Subcutaneous abdominal adipose tissue (tissue), 5 donors: ENCODE results near the gene CARD11.

Experiments used
- H3K27ac ChIP-seq: one replicate; pipeline ENCODE4 v1.7.0; 2013; ENCODE audit warnings: low read depth, mild to moderate bottlenecking, inconsistent platforms, low read length, moderate library complexity
- H3K27me3 ChIP-seq, 5 donors: one replicate each; pipeline ENCODE4 v1.7.0; 2013; ENCODE audit warnings: low read length in 5 of 5, inconsistent platforms in 1 of 5; ENCODE audit not compliant: control insufficient read depth in 5 of 5, insufficient read depth in 4 of 5
- H3K36me3 ChIP-seq, 5 donors: one replicate each; pipeline ENCODE4 v1.7.0; 2013; ENCODE audit warnings: low read length in 5 of 5; ENCODE audit not compliant: control insufficient read depth in 5 of 5, insufficient read depth in 5 of 5
- H3K4me1 ChIP-seq, 5 donors: one replicate each; pipeline ENCODE4 v1.7.0; 2013; ENCODE audit warnings: low read length in 5 of 5, mild to moderate bottlenecking in 3 of 5, moderate library complexity in 1 of 5; ENCODE audit not compliant: control insufficient read depth in 5 of 5, insufficient read depth in 5 of 5
- H3K4me3 ChIP-seq, 5 donors: one replicate each; pipeline ENCODE4 v1.7.0; 2013; ENCODE audit warnings: low read length in 5 of 5, low read depth in 1 of 5
- H3K9ac ChIP-seq, 5 donors: one replicate each; pipeline ENCODE4 v1.7.0; 2013; ENCODE audit warnings: low read length in 5 of 5, mild to moderate bottlenecking in 4 of 5, moderate library complexity in 3 of 5
- H3K9me3 ChIP-seq, 5 donors: one replicate each; pipeline ENCODE4 v1.7.0; 2013; ENCODE audit warnings: low read length in 5 of 5; ENCODE audit not compliant: control insufficient read depth in 5 of 5
- donor health status: healthy.
- donor health status: healthy.
- donor health status: healthy.
- donor health status: healthy.
- donor health status: healthy.

The CARD11 gene

DNA sequence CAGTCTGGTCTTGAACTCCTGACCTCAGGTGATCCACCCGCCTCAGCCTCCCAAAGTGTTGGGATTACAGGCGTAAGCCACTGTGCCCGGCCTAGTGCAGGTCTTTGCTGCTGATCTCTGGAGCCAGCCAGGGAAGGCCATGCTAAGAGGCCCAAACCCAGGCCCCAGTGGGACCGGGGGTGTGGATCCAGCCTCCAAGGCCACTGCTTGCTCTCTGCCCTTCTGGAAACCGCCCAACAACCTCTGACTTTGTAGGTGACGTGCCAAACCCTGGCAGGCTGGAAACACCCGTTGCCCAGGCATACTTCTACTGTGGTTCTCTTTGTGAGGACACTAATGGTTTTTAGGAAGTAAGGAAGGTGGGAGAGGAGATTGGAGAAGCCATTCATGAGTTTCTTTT lies 116.1 kb downstream of the CARD11 start:
- Histone ChIP-seq H3K4me3 (no peak overlapping the region), H3K9me3 (no peaks in the 10 kb centered on the region), H3K36me3 (no peaks in the 10 kb centered on the region), H3K4me1 (peaks cover 0 to 31% (median 24%) of the 10 kb centered on the region in 5 donors), H3K27me3 (peaks cover 5 to 21% (median 9%) of the 10 kb centered on the region in 5 donors), H3K27ac (no peak overlapping the region), H3K9ac (no peak overlapping the region)

DNA sequence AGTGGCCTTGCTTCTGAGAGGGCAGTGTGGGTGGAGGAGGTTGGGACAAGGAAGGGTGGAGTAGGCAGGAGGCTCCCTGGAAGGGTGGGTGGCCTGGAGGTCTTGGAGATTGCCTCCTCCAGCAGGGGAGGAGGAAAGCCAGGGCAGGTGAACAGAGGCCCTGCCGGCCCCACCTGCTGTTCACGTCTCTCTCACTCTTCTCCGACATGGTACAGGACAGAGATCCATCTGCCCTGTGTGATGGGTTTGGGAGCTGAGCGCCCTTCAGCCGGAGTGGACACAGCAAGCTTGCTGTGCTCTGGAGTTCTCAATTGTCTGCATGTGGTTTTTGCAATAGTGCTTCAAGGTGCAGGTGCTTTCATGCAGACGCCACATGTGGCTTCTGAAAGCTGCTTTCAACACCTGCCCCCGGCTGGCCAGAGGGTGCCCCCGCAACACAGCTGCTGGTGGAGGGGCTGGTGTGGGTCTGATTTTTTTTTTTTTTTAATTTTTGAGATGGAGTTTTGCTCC lies 116.7 kb downstream of the CARD11 start:
- Histone ChIP-seq H3K9me3 (no peaks in the 10 kb centered on the region), H3K9ac (no peak overlapping the region), H3K4me1 (peaks cover 0 to 31% (median 23%) of the 10 kb centered on the region in 5 donors), H3K27ac (no peak overlapping the region), H3K4me3 (no peak overlapping the region), H3K36me3 (no peaks in the 10 kb centered on the region), H3K27me3 (peaks cover 10 to 27% (median 14%) of the 10 kb centered on the region in 5 donors)

DNA sequence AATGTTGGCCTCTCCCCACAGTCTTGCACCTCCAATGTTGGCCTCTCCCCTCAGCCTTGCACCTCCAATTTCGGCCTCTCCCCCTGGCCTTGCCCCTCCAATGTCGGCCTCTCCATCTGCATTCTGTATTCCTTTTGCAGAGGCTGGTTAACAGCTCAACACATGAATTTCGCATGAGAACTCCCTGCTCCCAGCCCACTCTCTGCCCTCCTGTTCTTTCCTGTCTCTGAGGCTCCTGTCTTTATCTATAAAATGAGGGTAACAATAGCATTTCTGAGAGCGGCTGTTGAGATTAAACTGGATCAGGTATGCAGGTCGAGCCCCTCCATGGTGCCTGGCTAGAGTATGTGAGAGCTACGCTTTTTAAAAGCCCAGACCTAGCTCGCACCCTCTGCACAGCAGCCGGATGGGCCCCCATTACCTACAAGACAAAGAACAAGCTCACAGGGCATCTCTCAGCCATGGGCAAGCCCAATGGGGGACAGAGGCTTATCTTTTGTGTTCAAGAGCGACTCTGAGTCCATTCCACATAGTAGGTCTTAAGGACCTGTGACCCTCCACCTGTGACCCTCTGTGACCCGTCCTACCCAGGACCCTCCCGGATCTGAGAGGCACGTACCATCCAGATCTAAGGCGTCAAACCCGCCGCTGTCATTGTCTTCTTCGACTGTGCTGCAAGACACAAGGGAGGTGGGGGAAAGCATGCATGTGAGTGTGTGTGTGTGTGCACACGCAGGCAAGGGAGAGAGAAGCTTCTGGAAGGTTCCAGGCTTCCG lies 117.4 kb downstream of the CARD11 start:
- no peaks in the 10 kb centered on the region for H3K36me3 ChIP-seq
- no peaks in the 10 kb centered on the region for H3K9me3 ChIP-seq
- peaks cover 10 to 30% (median 14%) of the 10 kb centered on the region in 5 donors for H3K27me3 ChIP-seq

DNA sequence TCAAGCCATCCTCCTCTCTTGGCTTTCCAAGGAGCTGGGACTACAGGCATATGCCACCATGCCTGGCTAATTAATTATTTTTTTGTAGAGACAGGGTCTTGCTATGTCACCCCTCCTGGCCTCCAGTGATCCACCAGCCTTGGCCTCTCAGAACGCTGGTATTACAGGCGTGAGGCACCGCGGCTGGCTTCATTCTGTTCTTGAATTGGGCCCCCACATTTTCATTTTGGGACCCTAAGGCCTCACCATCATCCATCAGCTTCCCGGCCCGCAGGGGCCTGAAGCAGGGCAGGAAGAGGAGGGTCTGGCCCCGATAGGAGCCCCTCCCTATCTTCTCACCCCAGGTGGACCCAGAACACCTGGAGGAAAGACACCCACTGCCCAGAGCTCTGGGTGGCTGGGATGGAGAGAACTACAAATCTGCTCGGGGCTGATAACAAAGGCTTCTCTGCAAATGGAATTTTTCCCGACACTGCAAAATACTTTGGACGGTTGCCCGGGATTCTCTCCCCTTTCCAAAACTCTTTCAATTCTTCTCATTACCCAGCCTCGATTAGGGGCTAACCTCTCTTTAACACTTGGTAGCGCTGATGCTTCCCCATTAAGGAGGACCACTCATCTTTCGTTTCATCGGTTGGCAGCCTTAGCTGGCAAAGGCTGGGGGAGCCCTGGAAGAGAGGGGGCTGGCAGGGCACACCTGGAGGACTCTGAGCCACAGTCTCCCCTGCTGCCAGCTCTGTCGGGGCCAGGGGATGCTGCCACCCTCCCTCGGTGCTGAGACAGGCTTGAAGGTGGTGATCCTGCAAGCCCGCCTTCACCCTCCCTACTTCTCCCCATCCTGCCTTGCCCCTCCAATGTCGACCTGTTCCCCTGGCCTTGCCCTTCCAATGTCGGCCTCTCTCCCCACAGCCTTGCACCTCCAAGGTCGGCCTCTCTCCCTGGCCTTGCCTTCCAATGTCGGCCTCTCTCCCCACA lies 118.5 kb downstream of the CARD11 start:
- Histone ChIP-seq H3K27ac (no peak overlapping the region), H3K4me3 (no peak overlapping the region), H3K4me1 (peaks cover 0 to 31% (median 21%) of the 10 kb centered on the region in 5 donors), H3K9ac (no peak overlapping the region), H3K9me3 (no peaks in the 10 kb centered on the region), H3K36me3 (no peaks in the 10 kb centered on the region), H3K27me3 (peaks cover 7 to 25% (median 10%) of the 10 kb centered on the region in 5 donors)

More for the DNA sequence above, 117.4 kb downstream of the CARD11 start:
- H3K4me1 ChIP-seq, result peaks cover 0 to 31% (median 21%) of the 10 kb centered on the region in 5 donors
- no peak overlapping the region for H3K9ac ChIP-seq
- no peak overlapping the region for H3K27ac ChIP-seq
- no peak overlapping the region for H3K4me3 ChIP-seq

DNA sequence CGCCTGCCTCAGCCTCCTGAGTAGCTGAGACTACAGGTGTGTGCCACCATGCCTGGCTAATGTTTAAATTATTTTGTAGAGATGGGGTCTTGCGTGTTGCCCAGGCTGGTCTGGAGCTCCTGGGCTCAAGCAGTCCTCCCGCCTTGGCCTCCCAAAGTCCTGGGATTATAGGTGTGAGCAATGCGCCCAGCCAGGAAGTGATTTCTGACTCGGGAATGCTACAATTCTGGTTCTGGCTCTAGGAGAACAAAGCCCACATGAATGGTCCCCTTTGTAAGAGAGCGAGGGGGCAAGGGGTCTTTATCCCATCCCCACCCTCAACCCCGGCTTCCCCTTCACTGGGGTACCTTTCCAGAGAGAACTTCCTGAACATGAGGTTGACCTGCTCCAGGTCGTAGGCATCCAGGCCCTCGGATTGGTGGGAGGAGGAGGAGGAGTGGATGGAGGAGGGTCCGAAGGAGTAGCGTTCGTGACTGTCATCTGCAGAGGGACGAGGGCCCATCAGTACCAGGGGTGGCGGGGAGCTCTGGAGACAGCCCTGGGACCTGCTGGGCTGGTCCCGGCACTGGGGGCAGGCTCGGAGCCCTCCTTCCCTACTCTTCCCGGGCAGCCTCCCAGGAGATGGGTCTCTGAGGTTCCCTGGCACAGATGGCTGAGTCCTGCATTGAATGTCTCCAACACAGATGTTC lies 119.6 kb downstream of the CARD11 start:
- no peaks in the 10 kb centered on the region for H3K36me3 ChIP-seq
- H3K9ac ChIP-seq, result no peak overlapping the region
- peaks cover 7 to 25% (median 11%) of the 10 kb centered on the region in 5 donors for H3K27me3 ChIP-seq
- no peak overlapping the region for H3K27ac ChIP-seq
- H3K9me3 ChIP-seq, result peaks cover 0 to 5% (median 0%) of the 10 kb centered on the region in 5 donors
- H3K4me3 ChIP-seq, result no peak overlapping the region
- H3K4me1 ChIP-seq, result peaks cover 0 to 24% (median 14%) of the 10 kb centered on the region in 5 donors

DNA sequence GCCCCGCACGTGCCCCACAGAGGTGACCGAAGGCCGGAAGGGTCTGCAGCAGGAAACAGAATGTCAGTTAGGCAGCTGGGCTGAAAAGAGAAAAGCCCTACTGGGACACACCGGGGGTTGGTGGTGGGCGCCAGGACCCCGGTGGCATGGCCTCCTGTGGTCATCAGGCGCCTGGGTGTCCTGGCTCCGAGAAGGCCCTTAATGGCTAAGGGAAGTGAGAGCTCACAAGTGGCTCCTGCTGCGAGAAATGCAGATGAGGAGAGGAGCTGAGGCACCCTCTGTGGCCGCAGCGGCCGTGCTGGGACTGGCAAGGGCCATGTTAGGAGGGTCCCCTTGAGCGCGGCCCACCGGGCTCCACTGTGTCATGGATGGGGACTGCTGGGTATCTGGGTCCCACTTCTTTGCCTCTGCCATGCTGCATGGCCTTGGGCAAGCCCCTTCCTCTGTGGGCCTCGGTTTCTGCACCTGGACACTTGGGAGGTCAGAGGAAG lies 120.3 kb downstream of the CARD11 start:
- Histone ChIP-seq H3K27me3 (peaks cover 7 to 25% (median 17%) of the 10 kb centered on the region in 5 donors), H3K4me3 (no peak overlapping the region), H3K36me3 (no peaks in the 10 kb centered on the region)

DNA sequence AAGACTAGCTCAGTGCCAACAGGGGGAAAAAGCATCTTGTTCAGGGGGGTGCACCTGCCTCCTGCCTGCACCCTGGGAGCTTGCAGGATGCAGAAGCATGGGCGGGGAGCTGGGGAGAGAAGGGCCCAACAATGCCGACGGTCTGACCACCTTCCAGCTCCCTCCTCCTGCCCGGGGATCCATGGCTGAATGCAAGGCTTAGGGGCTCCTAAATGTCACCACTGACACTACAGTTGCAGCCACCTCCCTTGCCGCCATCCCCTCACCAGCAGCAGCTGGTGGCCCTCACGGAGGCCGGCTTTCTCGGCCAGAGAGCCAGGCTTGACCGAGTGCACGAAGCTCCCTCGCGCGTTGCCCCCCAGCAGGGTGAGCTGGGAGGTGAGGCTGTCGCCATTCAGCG lies 120.8 kb downstream of the CARD11 start:
- no peaks in the 10 kb centered on the region for H3K36me3 ChIP-seq
- no peak overlapping the region for H3K9ac ChIP-seq
- H3K4me1 ChIP-seq, result peaks cover 0 to 14% (median 4%) of the 10 kb centered on the region in 5 donors
- no peak overlapping the region for H3K4me3 ChIP-seq
- H3K9me3 ChIP-seq, result peaks cover 0 to 5% (median 0%) of the 10 kb centered on the region in 5 donors
- H3K27ac ChIP-seq, result no peak overlapping the region
- H3K27me3 ChIP-seq, result peaks cover 7 to 25% (median 17%) of the 10 kb centered on the region in 5 donors

More for the DNA sequence above, 120.3 kb downstream of the CARD11 start:
- Histone ChIP-seq H3K9ac (no peak overlapping the region), H3K27ac (no peak overlapping the region), H3K9me3 (peaks cover 0 to 5% (median 0%) of the 10 kb centered on the region in 5 donors), H3K4me1 (peaks cover 0 to 17% (median 7%) of the 10 kb centered on the region in 5 donors)

DNA sequence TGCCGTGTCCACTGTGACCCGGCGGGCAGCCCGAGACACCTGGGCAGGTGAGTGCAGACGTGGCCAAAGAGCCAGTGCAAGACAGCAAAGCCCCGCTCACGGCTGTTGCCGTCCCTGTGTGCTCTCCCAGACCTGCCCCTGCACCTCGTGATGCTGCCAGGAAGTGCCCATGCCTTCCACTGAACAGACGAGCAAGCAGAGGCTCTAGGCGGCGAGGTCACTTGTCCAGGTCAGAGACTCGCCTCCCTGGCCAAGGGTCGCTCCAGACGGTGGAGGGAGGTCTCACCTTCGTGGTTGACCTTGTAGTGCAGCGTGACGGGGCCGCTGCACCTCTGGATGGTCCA lies 121.3 kb downstream of the CARD11 start:
- H3K4me1 ChIP-seq, result peaks cover 0 to 8% (median 0%) of the 10 kb centered on the region in 5 donors
- no peaks in the 10 kb centered on the region for H3K36me3 ChIP-seq
- peaks cover 0 to 5% (median 0%) of the 10 kb centered on the region in 5 donors for H3K9me3 ChIP-seq
- H3K9ac ChIP-seq, result no peak overlapping the region
- no peak overlapping the region for H3K4me3 ChIP-seq
- no peak overlapping the region for H3K27ac ChIP-seq
- peaks cover 7 to 25% (median 17%) of the 10 kb centered on the region in 5 donors for H3K27me3 ChIP-seq

DNA sequence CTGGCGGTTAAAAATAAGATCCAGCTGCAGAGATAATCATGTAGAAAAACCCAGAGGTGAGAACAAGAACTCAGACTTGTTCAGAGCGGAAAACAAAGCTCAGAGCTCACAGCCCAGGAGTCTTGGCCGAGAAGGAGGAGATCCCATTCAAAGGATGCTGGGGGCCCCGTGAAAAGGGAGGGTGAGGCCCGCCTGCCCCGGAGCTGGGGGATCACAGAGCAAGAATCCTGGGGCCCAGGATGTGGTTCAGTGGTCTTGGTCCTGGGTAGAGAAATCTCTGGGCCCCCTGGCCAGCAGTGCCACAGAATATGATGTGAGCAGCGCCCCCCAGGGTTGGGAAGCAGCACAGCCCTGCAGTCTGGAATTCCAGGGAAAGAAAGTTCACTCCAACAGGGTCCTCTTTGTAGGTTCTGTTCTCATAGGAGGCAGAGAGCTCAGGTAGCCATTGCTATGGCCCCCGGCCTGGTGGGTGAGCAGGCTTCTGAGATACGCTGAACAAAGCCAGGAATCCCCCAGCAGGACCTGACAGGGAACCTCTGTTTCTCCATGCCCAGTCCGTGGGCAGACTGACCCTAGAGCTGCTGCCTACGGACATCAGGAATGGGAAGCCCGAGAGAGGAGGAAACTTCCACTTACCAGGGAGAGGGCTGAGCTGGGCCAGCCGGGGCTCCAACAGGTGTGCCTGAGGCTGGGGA lies 121.9 kb downstream of the CARD11 start:
- H3K9me3 ChIP-seq, result peaks cover 0 to 5% (median 0%) of the 10 kb centered on the region in 5 donors
- no peak overlapping the region for H3K27ac ChIP-seq
- no peaks in the 10 kb centered on the region for H3K36me3 ChIP-seq
- no peak overlapping the region for H3K4me3 ChIP-seq
- H3K4me1 ChIP-seq, result peaks cover 0 to 4% (median 0%) of the 10 kb centered on the region in 5 donors
- H3K27me3 ChIP-seq, result peaks cover 7 to 25% (median 17%) of the 10 kb centered on the region in 5 donors
- H3K9ac ChIP-seq, result no peak overlapping the region
